BLaER1 treated with 17β-estradiol and CSF1 and Interleukin-3, amounts not matched to agents 10 nM and 100 nM (cell line): Measurements from ENCODE around the gene RNF208.

Experiments used
- H3K27ac ChIP-seq, 11 experiments: shearing (Covaris generic); formaldehyde crosslinking; 2 replicates each; pipeline ENCODE4 v1.8.1; 2022
- H3K27me3 ChIP-seq, 11 experiments: shearing (Covaris generic); formaldehyde crosslinking; 2 replicates each; pipeline ENCODE4 v1.8.1; 2022
- H3K36me3 ChIP-seq, 11 experiments: shearing (Covaris generic); formaldehyde crosslinking; 2 replicates each; pipeline ENCODE4 v1.8.1; 2022
- H3K4me1 ChIP-seq, 10 experiments: shearing (Covaris generic); formaldehyde crosslinking; 2 replicates each; pipeline ENCODE4 v1.8.1; 2022
- H3K4me2 ChIP-seq, 11 experiments: shearing (Covaris generic); formaldehyde crosslinking; 2 replicates each; pipeline ENCODE4 v1.8.1; 2022
- H3K4me3 ChIP-seq, 10 experiments: shearing (Covaris generic); formaldehyde crosslinking; 2 replicates each; pipeline ENCODE4 v1.8.1; 2022
- H3K9ac ChIP-seq, 11 experiments: shearing (Covaris generic); formaldehyde crosslinking; 2 replicates each; pipeline ENCODE4 v1.8.1; 2022
- H3K9me3 ChIP-seq, 11 experiments: shearing (Covaris generic); formaldehyde crosslinking; replicated peaks in 1 of 11; 2 replicates each; pipeline ENCODE4 v1.8.1; 2022
- H4K20me1 ChIP-seq, 11 experiments: shearing (Covaris generic); formaldehyde crosslinking; 2 replicates each; pipeline ENCODE4 v1.8.1; 2022
- Cebpa-rat ChIP-seq, 11 experiments: shearing (Covaris generic); IDR thresholded peaks; 2 replicates each; pipeline ENCODE4 v1.8.1; 2022

RNF208 gene

GRCh38 chr9:137191691-137192447 is 30.2 kb downstream of the RNF208 start:
- H3K4me3 ChIP-seq, result no peak overlapping the region; a peak in 1 of 20 replicates
- TF ChIP-seq Cebpa-rat (IDR thresholded peaks at IDR 0.05), result no peak
- H3K4me2 ChIP-seq, result peak overlapping the region; percentile 92 to 100 (median 100); a peak in 18 of 22 replicates
- H3K4me1 ChIP-seq, result peaks cover 36 to 80% (median 57%) of the 10 kb centered on the region in 10 experiments
- H3K27ac ChIP-seq, result no peak overlapping the region; a peak in 2 of 22 replicates
- H3K9ac ChIP-seq, result peak overlapping the region in 10 of 11 experiments; percentile 43 to 95 (median 93); a peak in 17 of 22 replicates
- peaks cover 12 to 96% (median 83%) of the 10 kb centered on the region in 11 experiments; a peak in 21 of 22 replicates for H4K20me1 ChIP-seq
- no peaks in the 10 kb centered on the region for H3K9me3 ChIP-seq
- peaks cover 15 to 68% (median 34%) of the 10 kb centered on the region in 11 experiments; a peak in 21 of 22 replicates for H3K36me3 ChIP-seq
- no peaks in the 10 kb centered on the region for H3K27me3 ChIP-seq

DNA sequence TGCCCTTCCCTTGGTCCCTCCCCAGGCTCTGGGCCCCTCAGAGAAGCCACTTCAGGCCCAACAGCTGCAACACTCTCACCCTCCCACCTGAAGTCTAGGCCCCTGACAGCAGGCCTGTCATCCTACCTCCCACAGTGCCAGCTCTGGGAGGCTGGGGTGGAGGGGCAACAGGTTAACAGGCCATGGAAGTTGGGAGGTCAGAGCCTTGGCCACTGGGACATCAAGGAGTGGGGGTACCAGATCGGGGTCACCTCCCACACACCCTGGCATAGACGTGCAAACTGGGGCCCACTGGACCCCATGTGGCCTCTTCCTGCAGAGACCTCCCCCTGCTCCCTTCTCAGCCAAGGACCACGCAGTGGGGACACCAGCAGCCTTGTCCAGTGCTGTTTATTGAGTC is 30.8 kb downstream of the RNF208 start:
- TF ChIP-seq Cebpa-rat (IDR thresholded peaks at IDR 0.05), result no peak
- H3K27ac ChIP-seq, result peak overlapping the region in 8 of 11 experiments; percentile 5 to 49 (median 17); a peak in 7 of 22 replicates
- peaks cover 42 to 81% (median 61%) of the 10 kb centered on the region in 10 experiments for H3K4me1 ChIP-seq
- H3K27me3 ChIP-seq, result no peaks in the 10 kb centered on the region
- peak overlapping the region; percentile 43 to 95 (median 93); a peak in 19 of 22 replicates for H3K9ac ChIP-seq
- H3K9me3 ChIP-seq, result no peaks in the 10 kb centered on the region
- H3K4me3 ChIP-seq, result peak overlapping the region in 3 of 10 experiments; percentile 32 to 99 (median 98); a peak in 4 of 20 replicates
- H3K36me3 ChIP-seq, result peaks cover 16 to 74% (median 41%) of the 10 kb centered on the region in 11 experiments
- peak overlapping the region; percentile 92 to 100 (median 100); a peak in 21 of 22 replicates for H3K4me2 ChIP-seq
- peaks cover 12 to 96% (median 83%) of the 10 kb centered on the region in 11 experiments; a peak in 21 of 22 replicates for H4K20me1 ChIP-seq

DNA sequence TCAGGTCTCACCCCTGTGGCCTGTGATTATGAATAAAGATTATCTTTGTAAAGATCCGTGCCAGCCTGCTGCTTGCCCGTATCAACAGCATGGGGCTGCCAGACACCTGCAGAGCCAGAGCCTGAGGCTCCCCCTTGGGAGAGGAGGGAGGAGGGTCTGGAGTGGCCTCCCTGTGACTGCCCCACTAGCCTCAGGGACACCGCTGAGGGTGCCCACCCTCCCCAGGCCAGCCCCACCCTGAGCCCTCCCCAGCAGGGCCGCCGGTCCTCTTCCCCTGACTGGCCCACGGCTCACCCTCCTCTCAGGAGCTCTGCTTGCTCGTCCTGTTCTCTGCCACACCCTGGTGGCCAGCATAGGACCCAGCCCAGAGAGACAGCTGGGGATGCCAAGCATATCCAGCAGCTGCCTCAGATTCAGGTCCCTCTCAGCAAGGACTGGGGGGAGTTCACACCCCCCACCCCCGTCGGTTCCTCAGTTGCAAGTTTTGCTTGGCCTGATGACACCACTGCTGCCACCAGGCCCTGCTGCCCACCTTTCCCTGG is 31.7 kb downstream of the RNF208 start:
- peaks cover 24 to 76% (median 45%) of the 10 kb centered on the region in 11 experiments for H3K36me3 ChIP-seq
- peaks cover 48 to 83% (median 66%) of the 10 kb centered on the region in 10 experiments for H3K4me1 ChIP-seq
- no peaks in the 10 kb centered on the region for H3K9me3 ChIP-seq
- no peak for TF ChIP-seq Cebpa-rat (IDR thresholded peaks at IDR 0.05)
- H3K9ac ChIP-seq, result peak overlapping the region; percentile 86 to 95 (median 93)
- peaks cover 12 to 96% (median 83%) of the 10 kb centered on the region in 11 experiments; a peak in 21 of 22 replicates for H4K20me1 ChIP-seq
- H3K27me3 ChIP-seq, result no peaks in the 10 kb centered on the region
- H3K27ac ChIP-seq, result peak overlapping the region in 9 of 11 experiments; percentile 82 to 94 (median 89); a peak in 13 of 22 replicates
- peak overlapping the region; percentile 92 to 100 (median 100) for H3K4me2 ChIP-seq
- H3K4me3 ChIP-seq, result peak overlapping the region; percentile 83 to 99 (median 98); a peak in 18 of 20 replicates

DNA sequence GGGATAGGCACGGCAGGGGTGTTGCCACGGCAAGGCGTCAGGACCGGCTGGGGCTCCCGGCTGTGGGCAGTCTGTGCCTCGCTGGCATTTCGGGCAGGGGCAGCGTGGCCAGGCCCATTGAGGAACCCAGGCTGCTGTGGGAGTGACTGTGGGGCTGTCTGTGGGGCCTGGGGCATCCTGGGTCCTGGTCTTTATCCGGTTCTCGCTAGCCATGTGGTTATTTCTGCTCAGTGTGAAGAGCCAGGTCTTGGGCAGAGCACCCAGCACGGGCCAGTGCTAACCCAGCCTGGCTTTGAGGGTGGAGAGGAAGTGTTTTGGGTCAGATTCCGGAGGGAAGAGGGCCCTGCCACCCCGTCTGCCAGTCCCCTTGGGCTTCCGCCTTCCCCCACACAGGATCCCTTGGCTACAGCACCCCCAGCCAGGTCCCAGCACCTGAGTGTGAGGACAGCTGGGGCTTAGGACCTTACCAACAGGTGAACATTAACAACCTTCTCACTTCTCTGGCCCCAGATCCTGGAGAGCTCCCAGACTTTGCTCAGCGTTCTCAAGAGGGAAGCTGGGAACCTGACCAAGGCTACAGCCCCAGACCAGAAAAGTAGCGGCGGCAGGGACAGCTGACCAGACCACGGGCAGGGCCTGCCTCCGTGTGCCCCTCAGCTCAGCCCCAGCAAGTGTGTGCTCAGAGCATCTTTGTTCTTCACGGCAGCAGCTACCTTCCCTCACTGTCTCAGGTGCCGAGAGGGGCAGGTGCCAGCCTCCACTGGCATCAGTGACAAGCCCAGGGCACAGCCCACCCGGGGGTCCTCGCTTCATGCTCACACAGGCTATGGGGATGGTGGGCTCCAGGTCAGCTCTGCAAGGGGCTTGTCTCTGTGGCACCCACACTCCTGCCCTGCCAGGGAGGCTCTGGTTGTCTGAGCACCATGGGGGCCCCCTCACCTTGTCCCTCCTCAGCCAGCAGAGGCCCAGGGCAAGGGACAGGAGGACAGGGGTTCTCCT is 32.4 kb downstream of the RNF208 start:
- peak overlapping the region; percentile 86 to 95 (median 93) for H3K9ac ChIP-seq
- peak overlapping the region; percentile 82 to 94 (median 89); a peak in 21 of 22 replicates for H3K27ac ChIP-seq
- no peak for TF ChIP-seq Cebpa-rat (IDR thresholded peaks at IDR 0.05)
- no peaks in the 10 kb centered on the region for H3K9me3 ChIP-seq
- H3K4me3 ChIP-seq, result peak overlapping the region; percentile 83 to 99 (median 98)
- H3K4me1 ChIP-seq, result peaks cover 48 to 79% (median 65%) of the 10 kb centered on the region in 10 experiments
- H4K20me1 ChIP-seq, result peaks cover 12 to 96% (median 85%) of the 10 kb centered on the region in 11 experiments; a peak in 21 of 22 replicates
- H3K36me3 ChIP-seq, result peaks cover 32 to 76% (median 53%) of the 10 kb centered on the region in 11 experiments
- peak overlapping the region; percentile 92 to 100 (median 100) for H3K4me2 ChIP-seq
- no peaks in the 10 kb centered on the region for H3K27me3 ChIP-seq

DNA sequence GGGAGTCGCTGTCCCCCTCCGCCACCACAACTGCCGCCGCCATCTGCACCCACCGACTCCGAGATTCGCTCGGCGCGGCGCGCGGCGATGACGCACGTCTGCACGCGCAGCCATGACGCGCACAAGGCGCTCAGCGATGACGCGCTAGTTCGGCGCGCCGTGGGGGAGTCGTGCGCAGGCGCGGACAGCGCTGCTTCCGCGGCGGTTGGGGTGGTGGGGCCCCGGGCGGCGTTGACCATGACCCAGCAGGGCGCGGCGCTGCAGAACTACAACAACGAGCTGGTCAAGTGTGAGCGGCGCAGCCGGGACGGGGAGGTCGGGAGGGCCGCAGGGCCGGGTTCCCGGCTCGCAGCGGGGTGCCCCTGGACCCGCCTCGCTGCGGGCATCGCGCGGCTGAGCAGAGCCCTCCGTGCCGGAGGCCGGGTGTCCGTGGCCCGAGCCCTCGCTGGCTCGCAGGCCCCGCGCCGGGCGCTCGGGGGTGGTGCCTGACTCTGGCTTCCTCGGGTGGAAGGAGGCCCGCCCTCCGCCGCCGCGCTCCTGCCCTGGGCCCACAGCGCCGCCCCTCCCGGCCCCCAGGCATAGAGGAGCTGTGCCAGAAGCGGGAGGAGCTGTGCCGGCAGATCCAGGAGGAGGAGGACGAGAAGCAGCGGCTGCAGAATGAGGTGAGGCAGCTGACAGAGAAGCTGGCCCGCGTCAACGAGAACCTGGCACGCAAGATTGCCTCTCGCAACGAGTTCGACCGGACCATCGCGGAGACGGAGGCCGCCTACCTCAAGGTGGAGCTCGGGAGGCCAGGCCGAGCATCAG is 33.3 kb downstream of the RNF208 start, which contains the start of the genes ANAPC2 and SSNA1:
TSS of gene ANAPC2 (minus strand) at position 71 of the 807 bp plus-strand sequence. CDS start at position 43, 28 bp downstream.
TSS of gene SSNA1 (plus strand) at position 187 of the 807 bp plus-strand sequence. CDS start at position 238, 51 bp downstream.
- Histone ChIP-seq H3K27ac (peak within 1 kb of the TSS; percentile 82 to 94 (median 89)), H3K27me3 (no peaks in the 10 kb centered on the region), H3K9ac (peak within 1 kb of the TSS; percentile 86 to 95 (median 93)), H3K4me1 (peaks cover 48 to 70% (median 60%) of the 10 kb centered on the region in 10 experiments), H3K4me3 (peak within 1 kb of the TSS; percentile 83 to 99 (median 98)), H3K36me3 (peaks cover 41 to 80% (median 62%) of the 10 kb centered on the region in 11 experiments), H3K9me3 (no peaks in the 10 kb centered on the region), H3K4me2 (peak within 1 kb of the TSS; percentile 93 to 100 (median 100)), H4K20me1 (peaks cover 12 to 96% (median 83%) of the 10 kb centered on the region in 11 experiments; a peak in 21 of 22 replicates)
- TF ChIP-seq Cebpa-rat (IDR thresholded peaks at IDR 0.05), result no peak

DNA sequence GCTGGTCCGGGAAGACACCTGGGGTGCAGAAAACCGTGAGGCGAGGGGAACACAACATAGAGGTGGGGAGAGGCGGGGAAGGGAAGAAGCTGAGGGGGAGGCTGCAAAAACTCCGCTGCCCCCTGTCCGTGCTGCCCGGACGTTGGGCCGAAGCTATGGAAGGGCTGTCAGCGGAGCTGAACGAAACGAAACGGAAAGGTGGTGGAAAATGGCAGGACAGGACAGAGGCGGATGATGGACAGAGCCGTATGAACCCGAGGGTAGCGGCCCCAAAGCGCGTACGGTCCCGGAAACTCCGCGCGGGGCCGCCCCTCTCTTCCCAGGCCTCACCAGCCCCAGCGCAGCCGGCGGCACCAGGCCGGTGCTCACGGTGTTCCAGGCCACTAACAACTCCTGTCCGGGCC is 34.0 kb downstream of the RNF208 start:
- H3K4me1 ChIP-seq, result peaks cover 48 to 66% (median 59%) of the 10 kb centered on the region in 10 experiments
- no peak for TF ChIP-seq Cebpa-rat (IDR thresholded peaks at IDR 0.05)
- H3K9me3 ChIP-seq, result no peaks in the 10 kb centered on the region
- peak overlapping the region; percentile 83 to 99 (median 98) for H3K4me3 ChIP-seq
- peak overlapping the region; percentile 93 to 100 (median 99) for H3K4me2 ChIP-seq
- H3K9ac ChIP-seq, result peak overlapping the region; percentile 86 to 95 (median 93)
- H3K27ac ChIP-seq, result peak overlapping the region; percentile 82 to 94 (median 89)
- no peaks in the 10 kb centered on the region for H3K27me3 ChIP-seq
- peaks cover 12 to 93% (median 79%) of the 10 kb centered on the region in 11 experiments; a peak in 21 of 22 replicates for H4K20me1 ChIP-seq
- peaks cover 47 to 81% (median 68%) of the 10 kb centered on the region in 11 experiments for H3K36me3 ChIP-seq

DNA sequence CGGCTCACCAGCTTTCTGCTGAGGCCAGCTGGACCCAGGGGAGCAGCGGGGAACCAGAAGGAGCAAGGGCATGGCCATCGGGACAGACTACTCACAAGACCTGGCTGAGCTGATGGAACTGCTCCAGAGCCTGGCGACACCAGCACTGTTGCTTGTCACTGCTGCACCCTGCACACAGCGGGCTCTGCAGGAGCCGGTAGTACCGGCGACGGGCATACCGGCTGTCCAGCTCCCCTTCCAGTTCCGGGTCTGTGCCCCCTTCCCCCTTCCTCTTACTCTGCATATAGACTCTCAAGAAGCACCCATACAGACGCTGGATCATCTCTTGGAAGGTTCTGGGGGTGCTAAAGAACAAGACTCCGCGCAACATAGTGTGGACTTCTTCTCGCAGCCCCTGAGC is 34.7 kb downstream of the RNF208 start:
- Histone ChIP-seq H3K4me3 (peak overlapping the region; percentile 83 to 99 (median 98)), H3K9ac (peak overlapping the region; percentile 86 to 95 (median 93)), H3K9me3 (no peaks in the 10 kb centered on the region), H4K20me1 (peaks cover 12 to 93% (median 72%) of the 10 kb centered on the region in 11 experiments; a peak in 21 of 22 replicates), H3K36me3 (peaks cover 54 to 81% (median 75%) of the 10 kb centered on the region in 11 experiments), H3K27ac (peak overlapping the region in 4 of 11 experiments; percentile 86 to 94 (median 92); a peak in 7 of 22 replicates), H3K4me1 (peaks cover 47 to 59% (median 53%) of the 10 kb centered on the region in 10 experiments), H3K4me2 (peak overlapping the region; percentile 93 to 100 (median 99)), H3K27me3 (no peaks in the 10 kb centered on the region)
- no peak for TF ChIP-seq Cebpa-rat (IDR thresholded peaks at IDR 0.05)
